ENCODE results near the gene CCDC197.

CCDC197 gene

GRCh38 chr14:93997916-93998870 lies 1.1 kb downstream of the CCDC197 start:
- TF ChIP-seq TEAD4 (IDR thresholded peaks at IDR 0.05), result no peak
- TF ChIP-seq YY1 (IDR thresholded peaks at IDR 0.05; ENCODE audit: low read depth), result no peak

GRCh38 chr14:93998871-93999403 lies 1.8 kb downstream of the CCDC197 start:
- no peak for TF ChIP-seq CREB1 (IDR thresholded peaks at IDR 0.05; ENCODE audit: low read depth)

- TF ChIP-seq CEBPB (IDR thresholded peaks at IDR 0.05) (no peak), REST (IDR thresholded peaks at IDR 0.05; ENCODE audit: low read depth) (no peak), NFIC (IDR thresholded peaks at IDR 0.05) (no peak), ZBTB7A (IDR thresholded peaks at IDR 0.05; ENCODE audit: low read depth) (no peak), RAD21 (IDR thresholded peaks at IDR 0.05; ENCODE audit: low read depth) (no peak), CREB1 (IDR thresholded peaks at IDR 0.05; ENCODE audit: low read depth) (no peak), YY1 (IDR thresholded peaks at IDR 0.05; ENCODE audit: low read depth) (no peak), EGR1 (IDR thresholded peaks at IDR 0.05) (no peak), TCF12 (IDR thresholded peaks at IDR 0.05; ENCODE audit: low read depth) (no peak), EP300 (IDR thresholded peaks at IDR 0.05; ENCODE audit: borderline replicate concordance) (no peak), FOXM1 (IDR thresholded peaks at IDR 0.05; ENCODE audit: borderline replicate concordance, low read depth) (no peak), TEAD4 (IDR thresholded peaks at IDR 0.05) (no peak), TAF1 (IDR thresholded peaks at IDR 0.05; ENCODE audit: low read depth) (no peak), USF1 (IDR thresholded peaks at IDR 0.05) (no peak), MAX (IDR thresholded peaks at IDR 0.05) (no peak)
These were observed 2.5 kb downstream of the CCDC197 start for GRCh38 chr14:93999573-93999972.

GRCh38 chr14:94000267-94000666 lies 3.2 kb downstream of the CCDC197 start:
- TF ChIP-seq FOXM1 (IDR thresholded peaks at IDR 0.05; ENCODE audit: borderline replicate concordance, low read depth) (no peak), USF1 (IDR thresholded peaks at IDR 0.05) (no peak), EGR1 (IDR thresholded peaks at IDR 0.05) (no peak), RAD21 (IDR thresholded peaks at IDR 0.05; ENCODE audit: low read depth) (no peak), NFIC (IDR thresholded peaks at IDR 0.05) (no peak), TCF12 (IDR thresholded peaks at IDR 0.05; ENCODE audit: low read depth) (no peak), MAX (IDR thresholded peaks at IDR 0.05) (no peak), EP300 (IDR thresholded peaks at IDR 0.05; ENCODE audit: borderline replicate concordance) (no peak), CREB1 (IDR thresholded peaks at IDR 0.05; ENCODE audit: low read depth) (no peak)

- TF ChIP-seq EP300 (IDR thresholded peaks at IDR 0.05; ENCODE audit: borderline replicate concordance) (no peak), CEBPB (IDR thresholded peaks at IDR 0.05) (no peak), REST (IDR thresholded peaks at IDR 0.05; ENCODE audit: low read depth) (no peak)
These were observed 3.9 kb downstream of the CCDC197 start for GRCh38 chr14:94001016-94001415.

GRCh38 chr14:94001501-94002396 lies 4.6 kb downstream of the CCDC197 start:
- TF ChIP-seq TEAD4 (IDR thresholded peaks at IDR 0.05), result 0 out of 2 replicates have a peak, but pooled peaks have one; percentile 13
- TF ChIP-seq YY1 (IDR thresholded peaks at IDR 0.05; ENCODE audit: low read depth), result no peak
- peak; percentile 99 for TF ChIP-seq RAD21 (IDR thresholded peaks at IDR 0.05; ENCODE audit: low read depth)
- no peak for TF ChIP-seq TAF1 (IDR thresholded peaks at IDR 0.05; ENCODE audit: low read depth)
- TF ChIP-seq EGR1 (IDR thresholded peaks at IDR 0.05), result no peak
